Tibial artery (tissue), 4 donors: Measurements from ENCODE around the gene SLC3A2.
A peak's percentile ranks its signal among the peaks of the same experiment; 100 is the strongest.

Source experiments
- DNase-seq, 2 donors: peaks; one replicate each; pipeline ENCODE4 v3.0.0-alpha.2; 2019
- H3K27ac ChIP-seq, 2 donors: fragments of 200-600 bp; sonication (generic) in 1 of 2; 1 replicate in 1 of 2; 2 replicates in 1 of 2; pipeline ENCODE4 v1.5.1; 2018 to 2019; ENCODE audit warnings: mild to moderate bottlenecking in 1 of 2
- H3K27me3 ChIP-seq, 2 donors: fragments of 200-600 bp; sonication (generic) in 1 of 2; one replicate each; pipeline versions ENCODE4 v1.5.1 to v1.6.0; 2016 to 2019
- H3K36me3 ChIP-seq, 3 donors: fragments of 200-600 bp; sonication (generic) in 2 of 3; one replicate each; pipeline ENCODE4 v1.5.1; 2016 to 2019; ENCODE audit warnings: mild to moderate bottlenecking in 2 of 3
- H3K4me1 ChIP-seq, 4 donors: fragments of 200-600 bp; sonication (generic) in 2 of 4; 1 replicate in 3 of 4; 2 replicates in 1 of 4; pipeline ENCODE4 v1.5.1; 2016 to 2019
- H3K4me3 ChIP-seq, 2 donors: fragments of 200-600 bp; sonication (generic) in 1 of 2; 1 replicate in 1 of 2; 2 replicates in 1 of 2; pipeline ENCODE4 v1.5.1; 2018 to 2019; ENCODE audit warnings: mild to moderate bottlenecking in 2 of 2
- H3K9me3 ChIP-seq, 3 donors: fragments of 200-600 bp; sonication (generic) in 1 of 3; one replicate each; pipeline ENCODE4 v1.5.1; 2016 to 2019
- CTCF ChIP-seq, 2 experiments: fragments of 200-600 bp in 1 of 2; fragments of 450-650 bp in 1 of 2; IDR thresholded peaks; one replicate each; pipeline ENCODE4 v1.5.1; 2017 to 2019; ENCODE audit warnings: antibody characterized with exemption in 2 of 2, mild to moderate bottlenecking in 1 of 2, moderate library complexity in 1 of 2
- intact Hi-C: fragments of 100-400 bp; cut with DNase I; formaldehyde crosslinking; loops from one replicate; pipeline ENCODE4 v1.15.0; 2023; ENCODE audit warnings: low total_unique reads

Gene SLC3A2

GRCh38 chr11:62908468-62909072 is 27.9 kb downstream of the SLC3A2 start:
- intact Hi-C loops: loop anchor here (10.0 kb wide), 1 partner anchor 306 kb away; no protein-coding TSS in a partner anchor
- Histone ChIP-seq H3K4me3 (no peak overlapping the region), H3K4me1 (peaks cover 0 to 19% (median 15%) of the 10 kb centered on the region in 4 donors), H3K36me3 (no peaks in the 10 kb centered on the region), H3K27ac (peak overlapping the region in 1 of 2 donors; percentile 15), H3K9me3 (no peaks in the 10 kb centered on the region), H3K27me3 (no peaks in the 10 kb centered on the region)
- no peak for TF ChIP-seq CTCF (IDR thresholded peaks at IDR 0.05)
- DNase-seq: no peak

GRCh38 chr11:62909107-62909894 is 28.6 kb downstream of the SLC3A2 start:
- intact Hi-C loops: loop anchor here (10.0 kb wide), 1 partner anchor 306 kb away; no protein-coding TSS in a partner anchor
- Histone ChIP-seq H3K27me3 (no peaks in the 10 kb centered on the region), H3K9me3 (no peaks in the 10 kb centered on the region), H3K4me3 (no peak overlapping the region), H3K27ac (no peak overlapping the region), H3K36me3 (no peaks in the 10 kb centered on the region), H3K4me1 (peaks cover 0 to 19% (median 15%) of the 10 kb centered on the region in 4 donors)
- DNase-seq: peak; percentile 48 to 74
- TF ChIP-seq CTCF (IDR thresholded peaks at IDR 0.05): peak; percentile 44 to 46

- H3K27me3 ChIP-seq: no peaks in the 10 kb centered on the region
- no peak for TF ChIP-seq CTCF (IDR thresholded peaks at IDR 0.05)
- no peaks in the 10 kb centered on the region for H3K9me3 ChIP-seq
- H3K4me1 ChIP-seq: peaks cover 0 to 19% (median 15%) of the 10 kb centered on the region in 4 donors
- no peak overlapping the region for H3K4me3 ChIP-seq
- H3K36me3 ChIP-seq: no peaks in the 10 kb centered on the region
- intact Hi-C loops: no loop called here
- no peak overlapping the region for H3K27ac ChIP-seq
- DNase-seq: no peak
These were observed 29.6 kb downstream of the SLC3A2 start for GRCh38 chr11:62910141-62910882.

GRCh38 chr11:62911137-62912130 is 30.7 kb downstream of the SLC3A2 start:
- Histone ChIP-seq H3K36me3 (no peaks in the 10 kb centered on the region), H3K27me3 (no peaks in the 10 kb centered on the region), H3K9me3 (no peaks in the 10 kb centered on the region), H3K4me1 (peaks cover 0 to 19% (median 15%) of the 10 kb centered on the region in 4 donors), H3K27ac (no peak overlapping the region), H3K4me3 (no peak overlapping the region)
- no peak for DNase-seq
- intact Hi-C loops: no loop called here
- TF ChIP-seq CTCF (IDR thresholded peaks at IDR 0.05): no peak

GRCh38 chr11:62912268-62912667 is 31.6 kb downstream of the SLC3A2 start:
- no peak for DNase-seq
- Histone ChIP-seq H3K27ac (no peak overlapping the region), H3K4me3 (no peak overlapping the region), H3K4me1 (peaks cover 0 to 19% (median 15%) of the 10 kb centered on the region in 4 donors), H3K9me3 (no peaks in the 10 kb centered on the region), H3K36me3 (no peaks in the 10 kb centered on the region), H3K27me3 (no peaks in the 10 kb centered on the region)
- no peak for TF ChIP-seq CTCF (IDR thresholded peaks at IDR 0.05)
- intact Hi-C loops: no loop called here
